SK-N-SH (cell line): ENCODE measurements around the gene SZRD1. TPM values are rescaled to one million over a fixed set of nuclear protein-coding genes. Genes with fewer than 3 reads are reported as not detected.

Experiments used
- CTCF ChIA-PET: fragments of 300-600, 350-600 bp; formaldehyde crosslinking; extraction: SDS; loops from one replicate; lab custom pipeline; 2021; lab: Yijun Ruan, JAX
- POLR2A ChIA-PET: fragments of 350-600 bp; sonication (Branson Sonifier 250); formaldehyde crosslinking; extraction: SDS; loops from one replicate; lab custom pipeline; 2020; ENCODE audit warnings: antibody characterized with exemption, inconsistent platforms; lab: Yijun Ruan, JAX
- DNase-seq: peaks from one replicate; pipeline ENCODE4 v3.0.0; 2012
- H2AFZ ChIP-seq: fragments of 200-600 bp; sonication (generic); 2 replicates; pipeline ENCODE4 v1.8.1; 2016; ENCODE audit warnings: antibody characterized with exemption, mild to moderate bottlenecking, low read depth
- H3F3A ChIP-seq: fragments of 200-600 bp; sonication (generic); replicated peaks from 2 replicates; pipeline ENCODE3; 2016; ENCODE audit warnings: antibody characterized with exemption, mild to moderate bottlenecking; ENCODE audit not compliant: insufficient read depth
- H3K27ac ChIP-seq, 2 experiments: fragments of 200-500 bp in 1 of 2; fragments of 200-600 bp in 1 of 2; sonication (Bioruptor generic) in 1 of 2; sonication (generic), shearing (Covaris generic) in 1 of 2; 2 replicates each; pipeline versions ENCODE4 v1.5.1 to v1.6.1; 2014 to 2016; ENCODE audit warnings: low read depth in 2 of 2, inconsistent platforms in 1 of 2, low read length in 1 of 2, mild to moderate bottlenecking in 1 of 2, mixed read lengths in 1 of 2
- H3K27me3 ChIP-seq: fragments of 200-600 bp; sonication (generic), shearing (Covaris generic); 2 replicates; pipeline ENCODE4 v1.6.1; 2016; ENCODE audit warnings: mixed run types; ENCODE audit not compliant: insufficient read depth
- H3K36me3 ChIP-seq, 2 experiments: fragments of 200-500 bp in 1 of 2; fragments of 200-600 bp in 1 of 2; sonication (Bioruptor generic) in 1 of 2; sonication (generic) in 1 of 2; replicated peaks in 1 of 2; 2 replicates each; pipeline versions ENCODE3 to v1.5.1; 2014 to 2016; ENCODE audit warnings: low read length in 1 of 2, mild to moderate bottlenecking in 1 of 2; ENCODE audit not compliant: insufficient read depth in 2 of 2, control insufficient read depth in 1 of 2
- H3K4me1 ChIP-seq, 2 experiments: fragments of 200-500 bp in 1 of 2; fragments of 200-600 bp in 1 of 2; sonication (Bioruptor generic) in 1 of 2; sonication (generic), shearing (Covaris generic) in 1 of 2; 2 replicates each; pipeline versions ENCODE4 v1.5.1 to v1.6.1; 2014 to 2016; ENCODE audit warnings: low read depth in 1 of 2, low read length in 1 of 2, mixed run types in 1 of 2; ENCODE audit not compliant: insufficient read depth in 2 of 2, control insufficient read depth in 1 of 2
- H3K4me2 ChIP-seq: fragments of 200-600 bp; sonication (generic), shearing (Covaris generic); 2 replicates; pipeline ENCODE4 v1.6.1; 2017; ENCODE audit warnings: mixed run types
- H3K4me3 ChIP-seq, 2 experiments: fragments of 200-500 bp in 1 of 2; fragments of 200-600 bp in 1 of 2; sonication (Bioruptor generic) in 1 of 2; sonication (generic), shearing (Covaris generic) in 1 of 2; 2 replicates each; pipeline versions ENCODE4 v1.5.1 to v1.8.1; 2014 to 2016; ENCODE audit warnings: low read depth in 2 of 2, inconsistent platforms in 1 of 2, low read length in 1 of 2, mild to moderate bottlenecking in 1 of 2, mixed read lengths in 1 of 2, moderate library complexity in 1 of 2
- H3K79me2 ChIP-seq: fragments of 200-600 bp; sonication (generic); 2 replicates; pipeline ENCODE4 v1.8.1; 2017; ENCODE audit warnings: mild to moderate bottlenecking; ENCODE audit not compliant: insufficient read depth
- H3K9ac ChIP-seq: fragments of 200-600 bp; sonication (generic); 2 replicates; pipeline ENCODE4 v1.6.1; 2017; ENCODE audit warnings: mixed run types
- H3K9me2 ChIP-seq: fragments of 200-600 bp; sonication (generic); 2 replicates; pipeline ENCODE4 v1.6.1; 2017; ENCODE audit warnings: mixed run types
- H3K9me3 ChIP-seq: fragments of 200-600 bp; sonication (generic); 2 replicates; pipeline ENCODE4 v1.6.1; 2017; ENCODE audit warnings: mixed run types, mild to moderate bottlenecking, moderate library complexity
- H4K20me1 ChIP-seq: fragments of 200-600 bp; sonication (generic); 2 replicates; pipeline ENCODE4 v1.6.1; 2017; ENCODE audit warnings: mild to moderate bottlenecking, mixed run types; ENCODE audit not compliant: insufficient read depth
- CHD2 ChIP-seq: fragments of 150-350 bp; IDR thresholded peaks from 2 replicates; pipeline ENCODE4 v1.6.1; 2018; ENCODE audit warnings: low read length; ENCODE audit not compliant: partially characterized antibody
- EP300 ChIP-seq, 2 experiments: IDR thresholded peaks; 2 replicates each; pipeline versions ENCODE4 v1.4.0 to v1.6.1; 2012; ENCODE audit warnings: borderline replicate concordance in 1 of 2, low read depth in 1 of 2, low read length in 1 of 2
- FOXM1 ChIP-seq: IDR thresholded peaks from 2 replicates; pipeline ENCODE4 v1.4.0; 2012; ENCODE audit warnings: low read depth, mild to moderate bottlenecking
- GABPA ChIP-seq: IDR thresholded peaks from 2 replicates; pipeline ENCODE4 v1.4.0; 2012; ENCODE audit warnings: low read depth, mild to moderate bottlenecking
- GATA2 ChIP-seq: sonication (generic); formaldehyde crosslinking; IDR thresholded peaks from 2 replicates; pipeline ENCODE4 v1.5.0; 2020; ENCODE audit warnings: mild to moderate bottlenecking, missing genetic modification reagents
- MEF2A ChIP-seq: IDR thresholded peaks from 2 replicates; pipeline ENCODE4 v1.4.0; 2012; ENCODE audit warnings: low read depth, borderline replicate concordance
- NFIC ChIP-seq: IDR thresholded peaks from 2 replicates; pipeline ENCODE4 v1.4.0; 2012; ENCODE audit warnings: borderline replicate concordance
- NRF1 ChIP-seq: IDR thresholded peaks from 2 replicates; pipeline ENCODE4 v1.6.1; 2012; ENCODE audit warnings: low read depth, mild to moderate bottlenecking, low read length
- POLR2AphosphoS5 ChIP-seq: IDR thresholded peaks from 2 replicates; pipeline ENCODE4 v1.6.1; 2012; ENCODE audit warnings: low read depth, low read length
- RCOR1 ChIP-seq: fragments of 150-350 bp; IDR thresholded peaks from 2 replicates; pipeline ENCODE4 v1.6.1; 2017; ENCODE audit warnings: antibody characterized with exemption, low read length
- RFX5 ChIP-seq: IDR thresholded peaks from 2 replicates; pipeline ENCODE4 v1.6.1; 2012; ENCODE audit warnings: mild to moderate bottlenecking, improper control_type of control experiment, low read length
- SMC3 ChIP-seq: IDR thresholded peaks from 2 replicates; pipeline ENCODE4 v1.6.1; 2012; ENCODE audit warnings: low read depth, low read length, improper control_type of control experiment
- TAF1 ChIP-seq: IDR thresholded peaks from 2 replicates; pipeline ENCODE4 v1.6.1; 2012; ENCODE audit warnings: low read depth, mild to moderate bottlenecking, low read length, moderate library complexity, borderline replicate concordance
- USF1 ChIP-seq: IDR thresholded peaks from 2 replicates; pipeline ENCODE4 v1.4.0; 2012; ENCODE audit warnings: low read depth, borderline replicate concordance
- YY1 ChIP-seq: IDR thresholded peaks from 2 replicates; pipeline ENCODE4 v1.4.0; 2012; ENCODE audit warnings: low read depth, mild to moderate bottlenecking
- WGBS: methylation state at CpG from one replicate; pipeline ENCODE4 v1.1.6; 2017; ENCODE audit warnings: low lambda C conversion rate; 5-methylcytosine and 5-hydroxymethylcytosine counted together
- polyA plus RNA-seq, 3 experiments: library from polyadenylated mRNA; depleted of rRNA; stranded (reverse); fragments of >200 nt; gene quantifications; 2 replicates each; pipeline ENCODE4 v1.2.3, GENCODE V29; 2012
- TF ChIP-seq, protein P1 (sequence below): IDR thresholded peaks from 2 replicates; pipeline ENCODE4 v1.4.0; 2012; ENCODE audit warnings: low read depth, borderline replicate concordance

SZRD1 gene
- polyA plus RNA-seq, 1 of the 3 experiments (the other 2 are of a cell fraction), result 119 TPM

DNA sequence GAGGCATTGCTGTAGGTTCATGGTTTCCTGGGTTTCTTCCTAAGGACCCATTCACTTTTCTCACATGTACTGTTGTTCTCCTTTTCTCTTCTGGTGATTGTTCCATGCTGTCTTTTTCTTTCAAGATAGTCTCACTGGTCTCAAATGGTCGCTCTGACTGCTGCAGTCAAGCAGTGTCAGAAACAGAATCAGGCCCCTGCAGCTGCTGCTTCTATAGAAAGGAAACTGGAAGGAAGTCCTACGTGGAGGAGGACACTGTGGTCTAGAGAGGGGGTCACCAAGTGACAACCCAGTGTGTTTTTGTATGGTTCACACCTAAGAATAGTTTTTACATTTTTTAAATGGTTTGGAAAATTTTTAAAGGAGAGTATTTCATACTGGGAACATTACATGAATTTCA lies 75.9 kb downstream of the SZRD1 start:
- POLR2A ChIA-PET, result no interaction called here
- Histone ChIP-seq H3K27ac (no peak overlapping the region), H3K36me3 (peaks cover 34% of the 10 kb centered on the region in 2 experiments), H3K79me2 (peaks cover 66% of the 10 kb centered on the region), H3K27me3 (no peaks in the 10 kb centered on the region), H4K20me1 (peaks cover 9% of the 10 kb centered on the region; the same call in 1 of the 2 replicates), H3K9me2 (no peaks in the 10 kb centered on the region), H3K4me2 (no peak overlapping the region), H3K4me3 (no peak overlapping the region), H3K9ac (no peak overlapping the region), H2AFZ (no peak overlapping the region), H3F3A (peaks cover 8% of the 10 kb centered on the region), H3K4me1 (peaks cover 3 to 6% of the 10 kb centered on the region in 2 experiments; a peak in 1 of 4 replicates), H3K9me3 (no peaks in the 10 kb centered on the region)
- no peak for TF ChIP-seq POLR2AphosphoS5
- no peak for TF ChIP-seq USF1
- TF ChIP-seq NFIC, result no peak
- TF ChIP-seq CHD2, result no peak
- TF ChIP-seq TAF1, result no peak
- no peak for TF ChIP-seq SMC3
- TF ChIP-seq RFX5, result no peak
- CTCF ChIA-PET, result interaction anchor here (0.6 kb wide), 1 partner anchor 1059 kb away, joined by 3 read pairs; no protein-coding TSS in a partner anchor
- no peak for DNase-seq
- 85% methylated on average over 2 of the region's 2 CpGs for whole genome bisulfite sequencing

GRCh38 chr1:16443975-16444770 lies 77.1 kb downstream of the SZRD1 start:
- Histone ChIP-seq H3K36me3 (peaks cover 34 to 46% of the 10 kb centered on the region in 2 experiments), H3K9me3 (no peaks in the 10 kb centered on the region), H3K9ac (no peak overlapping the region), H3K4me2 (no peak overlapping the region), H3K79me2 (peaks cover 75% of the 10 kb centered on the region), H3F3A (peaks cover 3% of the 10 kb centered on the region), H3K4me1 (peaks cover 3 to 6% of the 10 kb centered on the region in 2 experiments; a peak in 1 of 4 replicates), H3K27me3 (no peaks in the 10 kb centered on the region), H3K27ac (no peak overlapping the region), H2AFZ (no peak overlapping the region), H4K20me1 (peaks cover 9% of the 10 kb centered on the region; the same call in 1 of the 2 replicates), H3K4me3 (no peak overlapping the region), H3K9me2 (no peaks in the 10 kb centered on the region)
- TF ChIP-seq FOXM1 (no peak), GATA2 (CRISPR knock-in tag) (no peak), YY1 (no peak), GABPA (no peak), NRF1 (no peak), NFIC (no peak), EP300 (IDR thresholded peaks at IDR 0.05; ENCODE audit: borderline replicate concordance in 1 of 2, low read depth in 1 of 2, low read length in 1 of 2) (no peak), RCOR1 (no peak), MEF2A (no peak), POLR2AphosphoS5 (no peak)
- TF ChIP-seq, protein P1, sequence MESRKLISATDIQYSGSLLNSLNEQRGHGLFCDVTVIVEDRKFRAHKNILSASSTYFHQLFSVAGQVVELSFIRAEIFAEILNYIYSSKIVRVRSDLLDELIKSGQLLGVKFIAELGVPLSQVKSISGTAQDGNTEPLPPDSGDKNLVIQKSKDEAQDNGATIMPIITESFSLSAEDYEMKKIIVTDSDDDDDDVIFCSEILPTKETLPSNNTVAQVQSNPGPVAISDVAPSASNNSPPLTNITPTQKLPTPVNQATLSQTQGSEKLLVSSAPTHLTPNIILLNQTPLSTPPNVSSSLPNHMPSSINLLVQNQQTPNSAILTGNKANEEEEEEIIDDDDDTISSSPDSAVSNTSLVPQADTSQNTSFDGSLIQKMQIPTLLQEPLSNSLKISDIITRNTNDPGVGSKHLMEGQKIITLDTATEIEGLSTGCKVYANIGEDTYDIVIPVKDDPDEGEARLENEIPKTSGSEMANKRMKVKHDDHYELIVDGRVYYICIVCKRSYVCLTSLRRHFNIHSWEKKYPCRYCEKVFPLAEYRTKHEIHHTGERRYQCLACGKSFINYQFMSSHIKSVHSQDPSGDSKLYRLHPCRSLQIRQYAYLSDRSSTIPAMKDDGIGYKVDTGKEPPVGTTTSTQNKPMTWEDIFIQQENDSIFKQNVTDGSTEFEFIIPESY, result no peak
- WGBS, result 93% methylated on average over 14 of the region's 14 CpGs
- POLR2A ChIA-PET, result no interaction called here
- CTCF ChIA-PET, result no interaction called here
- no peak for DNase-seq
